Activated effector memory CD4-positive, alpha-beta T cell treated with anti-CD3 and anti-CD28 coated beads, Interleukin-2, amount 50 U/mL, for 16 hours (primary cell): ENCODE measurements around the gene AP1B1.

Source experiments
- DNase-seq: peaks from one replicate; pipeline ENCODE4 v3.0.0-alpha.2; 2020

Gene AP1B1

DNA sequence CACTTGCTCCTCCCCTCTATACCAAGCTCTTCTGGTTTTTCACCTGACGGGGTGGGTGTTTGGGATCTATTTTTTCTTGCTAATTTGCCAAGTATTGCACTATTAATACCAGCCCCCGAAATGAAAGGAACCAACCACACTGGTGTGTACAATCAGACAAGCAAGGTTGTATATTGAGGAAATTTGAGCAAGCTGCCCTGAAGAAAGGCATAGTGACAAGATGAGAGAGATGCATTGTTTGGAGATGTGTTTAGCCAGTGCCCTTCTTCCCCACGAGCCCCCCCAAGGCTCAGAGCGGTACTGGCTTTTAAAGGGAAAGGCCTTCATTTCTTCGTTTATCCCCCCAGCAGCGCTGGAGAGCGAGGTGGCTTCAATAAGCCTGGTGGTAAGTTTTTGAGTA is 97.2 kb downstream of the AP1B1 start:
- DNase-seq: no peak

GRCh38 chr22:29290061-29290460 is 98.3 kb downstream of the AP1B1 start:
- no peak for DNase-seq

DNA sequence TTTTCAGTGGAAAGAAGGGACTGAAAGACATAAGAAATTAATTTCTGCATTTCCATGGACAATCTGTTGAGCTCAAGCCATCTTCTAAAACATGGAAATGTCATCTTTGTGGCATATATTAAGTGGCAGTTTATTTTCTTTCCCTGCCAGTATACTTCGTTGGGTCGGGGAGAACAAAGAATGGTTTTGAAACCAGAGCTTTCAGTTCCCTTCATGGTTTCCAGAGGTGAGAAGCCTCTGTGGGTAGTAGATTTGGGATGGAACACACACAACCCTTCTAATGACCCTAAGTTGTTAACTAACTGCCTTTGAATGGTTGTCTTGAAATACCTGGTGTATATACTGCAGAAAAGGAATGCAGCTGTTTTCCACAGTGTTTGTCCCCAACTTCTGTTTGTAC is 99.5 kb downstream of the AP1B1 start:
- DNase-seq: no peak

- DNase-seq: no peak
Observed at GRCh38 chr22:29284196-29284595, 104.2 kb downstream of the AP1B1 start.

GRCh38 chr22:29277927-29278326 is 110.4 kb downstream of the AP1B1 start:
- peak; percentile 53 for DNase-seq
